HG02970 (cell line): ENCODE results near the gene METTL24.

ENCODE experiments used
- ATAC-seq: cut with Tn5 transposase; IDR thresholded peaks from one replicate; pipeline ENCODE4 v1.9.1; 2021; ENCODE audit warnings: mild to moderate bottlenecking, moderate library complexity, moderate number of reproducible peaks; ENCODE audit not compliant: unreplicated experiment, low FRiP score

Gene METTL24

GRCh38 chr6:110357664-110358552 lies at the start of gene METTL24:
Gene METTL24, minus strand, starts transcription at chr6:110358349. Its CDS starts 77 bp downstream, at chr6:110358272.
- no peak for ATAC-seq

DNA sequence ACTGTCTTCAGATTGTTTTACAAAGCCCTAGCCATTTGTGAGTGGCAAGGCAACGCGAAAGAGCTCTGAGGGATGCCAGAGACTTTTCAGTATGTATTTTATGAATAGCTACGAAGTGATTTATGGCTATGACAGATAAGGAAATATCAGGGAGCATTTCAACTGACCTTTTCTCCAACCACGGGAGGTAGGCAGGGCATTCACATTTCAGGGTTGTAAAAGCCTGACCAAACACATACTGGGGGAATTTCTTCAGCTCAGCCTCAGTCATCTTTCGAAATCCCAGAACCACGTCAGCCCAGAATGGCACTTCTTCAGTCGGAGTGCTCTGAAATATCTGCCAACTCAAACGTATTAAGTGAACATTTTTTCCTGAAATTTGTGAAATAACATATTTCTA lies 46.5 kb upstream of the METTL24 start:
- ATAC-seq, result no peak

DNA sequence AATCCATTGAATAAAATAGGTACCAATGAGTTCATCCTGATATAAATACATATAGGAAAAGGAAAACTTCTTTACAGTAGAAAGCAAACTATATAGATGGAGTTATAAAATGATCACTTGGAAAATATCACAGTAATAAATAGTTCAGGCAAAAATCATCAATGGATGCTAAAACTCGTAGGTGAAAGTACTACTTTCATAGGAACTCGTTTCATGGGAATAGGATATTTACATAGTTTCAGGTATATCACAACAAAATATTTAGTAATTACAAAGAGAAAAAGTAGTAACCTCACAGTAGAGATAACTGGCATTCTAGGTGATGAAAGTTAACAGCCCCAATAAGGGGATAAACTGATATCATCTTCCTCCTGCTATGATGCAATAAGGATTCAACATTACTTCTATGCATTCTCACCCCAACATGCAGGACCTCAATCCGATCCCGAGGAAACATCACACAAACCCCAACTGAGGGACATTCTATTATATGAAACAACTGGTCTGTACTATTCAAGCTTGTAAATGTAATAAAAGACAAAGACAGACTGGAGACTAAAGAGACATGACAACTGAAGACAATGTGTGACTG lies 43.5 kb upstream of the METTL24 start:
- no peak for ATAC-seq

- no peak for ATAC-seq
These were observed 42.1 kb upstream of the METTL24 start for GRCh38 chr6:110400208-110400607.

- ATAC-seq, result no peak
These were observed 41.3 kb upstream of the METTL24 start for GRCh38 chr6:110399219-110400071.

DNA sequence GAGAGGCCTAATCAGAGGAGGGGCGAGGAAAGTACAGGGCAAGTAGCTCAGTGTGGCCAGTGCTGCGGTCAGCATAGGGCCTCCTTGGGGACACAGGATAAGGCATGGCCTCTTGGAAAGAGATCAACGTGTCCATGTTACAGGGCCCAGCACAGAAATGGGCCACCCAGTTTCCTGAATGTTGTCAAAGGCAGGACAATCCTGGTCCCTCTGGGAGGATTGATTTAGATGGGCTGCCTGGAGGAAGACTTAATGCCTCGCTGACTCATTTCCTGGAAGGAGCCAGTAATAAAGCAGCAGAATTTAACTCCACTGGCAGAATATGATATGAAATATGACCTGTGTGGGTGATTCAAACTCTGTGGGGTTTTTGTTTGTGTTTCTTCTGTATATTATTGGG lies 40.6 kb upstream of the METTL24 start:
- ATAC-seq, result no peak

DNA sequence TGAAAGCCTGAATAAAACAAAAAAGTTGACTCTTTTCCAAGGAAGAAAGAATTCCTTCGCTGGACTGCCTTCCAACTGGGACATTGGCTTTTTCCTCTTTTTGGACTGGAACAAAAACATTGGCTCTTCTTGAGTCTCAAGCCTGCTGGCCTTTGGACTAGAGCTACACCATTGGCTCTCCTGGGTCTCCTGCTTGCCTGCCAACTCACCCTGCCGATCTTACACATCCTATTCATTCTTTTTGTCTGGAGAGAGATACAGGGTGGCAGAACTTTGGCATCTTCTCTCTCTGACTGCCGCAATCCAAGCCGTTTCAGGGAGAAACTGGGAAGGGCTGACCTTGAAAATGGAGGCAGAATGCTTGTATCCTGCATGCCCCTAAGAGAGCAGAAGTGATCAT lies 37.1 kb upstream of the METTL24 start:
- ATAC-seq, result no peak

DNA sequence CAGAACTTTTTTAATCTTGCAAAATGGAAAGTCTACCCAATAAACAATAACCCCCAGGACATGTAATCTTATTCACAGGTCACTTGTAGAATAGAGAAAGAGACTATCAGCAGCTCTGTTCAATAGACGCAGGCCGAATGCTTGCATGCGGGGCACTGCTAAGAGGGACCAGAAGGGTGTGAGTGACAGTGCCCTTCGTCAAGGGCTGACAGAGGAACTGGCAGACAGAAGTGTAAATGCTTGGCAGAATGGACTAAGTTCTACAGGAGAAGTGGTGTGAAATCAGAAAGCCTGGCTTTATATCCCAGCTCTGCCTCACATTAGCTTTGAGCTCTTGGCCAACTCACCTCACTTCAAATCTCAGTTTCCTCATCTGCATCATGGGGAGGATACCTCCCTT lies 36.3 kb upstream of the METTL24 start:
- ATAC-seq, result no peak

DNA sequence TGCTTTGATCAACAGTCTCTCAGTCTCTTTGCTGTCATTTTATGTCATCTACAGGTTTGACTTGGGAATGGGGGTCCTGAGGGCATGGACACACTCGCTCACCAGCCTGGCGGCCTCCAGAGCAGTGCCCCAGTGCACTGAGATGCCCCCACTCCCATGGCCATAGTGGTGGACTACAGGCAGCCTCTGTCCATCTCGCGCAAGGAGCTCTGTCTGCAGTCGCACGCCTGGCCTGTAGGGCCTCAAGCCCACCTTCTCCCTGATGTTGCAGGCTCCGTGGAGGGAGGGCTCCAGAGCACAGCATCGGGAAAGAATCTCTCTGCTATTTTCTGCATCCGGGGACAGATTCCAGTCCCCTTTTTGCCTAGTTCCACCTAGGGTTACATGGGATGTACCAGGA lies 34.6 kb upstream of the METTL24 start:
- no peak for ATAC-seq

- no peak for ATAC-seq
These were observed 32.3 kb upstream of the METTL24 start for GRCh38 chr6:110390404-110390803.

DNA sequence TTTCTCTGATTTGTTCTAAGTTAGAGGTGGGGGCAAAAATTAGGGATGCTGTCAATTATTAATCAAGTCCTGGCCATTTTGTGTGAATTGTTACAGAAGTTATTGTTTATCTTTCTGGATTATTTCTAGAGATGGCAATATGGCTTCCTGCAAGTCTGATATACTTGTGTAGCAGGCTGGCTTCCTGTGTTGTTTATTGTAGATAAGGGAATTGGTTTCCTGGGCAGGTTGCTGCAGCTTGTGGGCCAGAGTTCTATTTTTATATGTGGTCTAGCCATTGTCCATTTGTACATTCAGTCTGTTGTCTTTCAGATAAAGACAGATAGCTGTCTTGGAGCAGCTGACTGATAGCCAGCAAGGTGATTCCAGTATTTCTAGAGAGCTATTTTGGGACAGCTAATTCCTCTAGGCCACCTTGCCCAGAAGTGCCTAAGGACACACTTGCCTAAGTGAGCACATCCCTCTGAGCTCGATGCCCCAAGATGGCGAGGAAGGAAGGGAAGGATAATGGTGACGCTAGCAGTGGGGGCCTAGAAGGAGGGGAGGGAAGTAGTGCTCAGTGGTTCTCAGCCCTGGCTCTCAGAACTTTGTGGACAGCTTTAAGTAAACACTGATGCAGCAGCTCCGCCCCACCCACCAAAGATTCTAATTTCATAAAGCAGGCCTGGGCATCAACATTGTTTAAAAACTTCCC lies 31.7 kb upstream of the METTL24 start:
- no peak for ATAC-seq

GRCh38 chr6:110387986-110388385 lies 29.8 kb upstream of the METTL24 start:
- no peak for ATAC-seq

DNA sequence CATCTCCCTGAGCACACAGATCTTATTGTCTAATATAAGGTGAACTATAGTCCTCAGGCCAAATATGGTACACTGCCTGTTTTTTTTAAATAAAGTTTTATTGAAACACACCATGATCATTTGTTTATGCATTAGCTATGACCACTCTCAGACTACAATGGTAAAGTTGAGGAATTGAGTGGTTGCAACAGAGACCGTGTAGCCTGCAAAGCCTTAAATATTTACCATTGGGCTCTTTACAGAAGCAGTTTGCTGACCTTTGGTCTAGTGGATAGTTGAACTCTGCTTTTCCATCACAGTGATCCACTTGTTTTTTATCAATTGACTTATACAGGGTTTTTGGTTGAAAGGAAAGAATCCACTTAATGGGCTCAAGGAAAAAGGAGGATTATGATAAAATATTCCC lies 27.3 kb upstream of the METTL24 start:
- ATAC-seq, result no peak

DNA sequence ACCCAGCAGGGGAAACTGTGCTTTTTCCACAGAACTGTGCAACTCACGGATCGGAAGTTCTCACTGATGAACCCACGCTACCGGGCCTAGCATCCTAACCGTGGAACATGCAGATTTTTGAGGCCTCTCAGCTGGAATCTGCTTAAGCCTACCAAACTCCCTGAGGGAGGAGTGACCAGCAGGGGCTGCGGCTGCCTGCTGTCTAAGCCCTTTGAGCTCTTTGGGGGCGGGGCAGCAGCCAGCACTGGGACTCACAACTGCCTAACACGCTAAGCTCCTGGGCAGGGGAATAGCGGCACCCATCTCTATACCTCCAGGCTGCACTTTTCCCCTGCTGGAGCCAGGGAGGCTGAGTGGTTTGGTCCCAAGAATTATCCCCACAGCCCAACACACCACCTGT lies 20.4 kb upstream of the METTL24 start:
- no peak for ATAC-seq

GRCh38 chr6:110369066-110369465 lies 10.9 kb upstream of the METTL24 start:
- ATAC-seq, result no peak

GRCh38 chr6:110368284-110368683 lies 10.1 kb upstream of the METTL24 start:
- ATAC-seq, result no peak

DNA sequence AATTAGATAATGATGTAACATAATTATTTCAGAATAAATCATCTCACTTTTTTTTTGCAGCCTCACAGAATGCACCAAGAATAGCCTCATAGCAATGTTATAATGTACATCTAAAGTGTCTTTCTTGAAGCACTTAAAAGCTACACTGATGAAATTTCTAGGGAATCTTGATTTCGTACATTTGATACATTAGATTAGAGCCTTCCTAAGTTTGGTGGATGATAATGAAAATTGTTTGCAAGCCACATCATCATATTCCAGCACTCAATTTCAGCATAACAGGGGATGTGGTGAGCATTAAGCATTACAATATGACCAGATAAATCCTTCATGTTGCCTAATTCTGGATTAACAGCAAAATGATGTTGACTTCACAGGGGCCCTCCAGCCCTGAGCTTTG lies 9.7 kb upstream of the METTL24 start:
- ATAC-seq, result no peak

- no peak for ATAC-seq
These were observed 8.8 kb upstream of the METTL24 start for GRCh38 chr6:110366975-110367374.

DNA sequence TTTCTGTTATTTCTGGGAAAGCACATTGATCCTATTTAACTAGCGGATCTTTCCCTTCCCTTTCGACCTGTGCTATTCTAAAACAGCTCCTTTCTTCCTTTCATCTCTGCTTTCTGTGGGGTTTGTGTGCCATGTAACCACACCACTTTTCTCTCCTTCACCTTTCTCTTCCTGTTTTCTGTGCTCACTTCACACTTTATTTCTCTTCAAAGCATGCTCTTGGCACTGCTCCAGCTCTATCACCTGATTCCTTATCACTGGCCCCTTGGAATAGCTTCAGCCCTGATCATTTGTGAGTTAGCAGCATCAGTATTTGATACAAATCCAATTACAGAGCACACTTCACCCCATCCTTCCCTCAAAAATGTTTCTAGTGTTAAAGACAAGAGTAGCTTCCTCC lies 8.1 kb upstream of the METTL24 start:
- no peak for ATAC-seq

GRCh38 chr6:110364364-110365105 lies 6.4 kb upstream of the METTL24 start:
- no peak for ATAC-seq
